Measurements from ENCODE around the gene LHFPL6. TPM values are rescaled to one million over a fixed set of nuclear protein-coding genes. Genes with fewer than 3 reads are reported as not detected.

The LHFPL6 gene
- total RNA-seq, 1 donor from 2014 or later, result 31.4 TPM

- TF ChIP-seq, protein P1, sequence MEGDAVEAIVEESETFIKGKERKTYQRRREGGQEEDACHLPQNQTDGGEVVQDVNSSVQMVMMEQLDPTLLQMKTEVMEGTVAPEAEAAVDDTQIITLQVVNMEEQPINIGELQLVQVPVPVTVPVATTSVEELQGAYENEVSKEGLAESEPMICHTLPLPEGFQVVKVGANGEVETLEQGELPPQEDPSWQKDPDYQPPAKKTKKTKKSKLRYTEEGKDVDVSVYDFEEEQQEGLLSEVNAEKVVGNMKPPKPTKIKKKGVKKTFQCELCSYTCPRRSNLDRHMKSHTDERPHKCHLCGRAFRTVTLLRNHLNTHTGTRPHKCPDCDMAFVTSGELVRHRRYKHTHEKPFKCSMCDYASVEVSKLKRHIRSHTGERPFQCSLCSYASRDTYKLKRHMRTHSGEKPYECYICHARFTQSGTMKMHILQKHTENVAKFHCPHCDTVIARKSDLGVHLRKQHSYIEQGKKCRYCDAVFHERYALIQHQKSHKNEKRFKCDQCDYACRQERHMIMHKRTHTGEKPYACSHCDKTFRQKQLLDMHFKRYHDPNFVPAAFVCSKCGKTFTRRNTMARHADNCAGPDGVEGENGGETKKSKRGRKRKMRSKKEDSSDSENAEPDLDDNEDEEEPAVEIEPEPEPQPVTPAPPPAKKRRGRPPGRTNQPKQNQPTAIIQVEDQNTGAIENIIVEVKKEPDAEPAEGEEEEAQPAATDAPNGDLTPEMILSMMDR (IDR thresholded peaks at IDR 0.05; ENCODE audit: insufficient read depth, low read depth, low read length), result no peak
- no peak for TF ChIP-seq EZH2 (IDR thresholded peaks at IDR 0.05; ENCODE audit: insufficient read depth, low read length)
These were observed 145.7 kb downstream of the LHFPL6 start for GRCh38 chr13:39457274-39457673.

DNA sequence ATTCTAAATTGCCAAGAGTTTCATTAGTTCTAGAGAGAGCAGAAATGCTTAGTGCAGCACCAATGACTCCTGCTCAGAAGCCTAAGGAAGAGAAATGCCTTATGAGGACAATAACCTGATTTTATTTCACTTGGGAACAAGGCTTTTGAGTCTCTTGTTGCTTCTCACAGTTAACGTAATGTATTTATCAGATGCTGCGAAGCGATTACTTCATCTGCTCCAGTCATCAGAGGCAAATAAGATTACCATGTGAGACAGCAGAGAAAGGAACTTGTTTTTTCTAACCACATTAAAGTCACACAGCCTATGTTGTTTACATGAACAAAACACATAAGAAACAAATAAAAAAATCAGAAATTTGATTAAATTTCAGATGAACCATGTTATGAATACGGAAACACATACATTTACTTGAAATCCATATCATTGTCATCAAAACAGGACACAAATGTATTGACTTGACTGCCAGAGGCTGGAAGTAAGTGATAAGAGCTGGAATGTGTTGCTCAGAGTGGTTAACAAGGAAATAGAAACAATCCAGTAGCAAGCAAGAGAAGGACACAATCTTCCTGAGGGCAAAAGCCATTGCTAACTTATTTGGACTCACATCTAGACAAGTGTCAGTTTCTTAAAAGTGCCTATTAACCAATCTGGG, 147.3 kb downstream of the LHFPL6 start:
- H3K9me3 ChIP-seq (ENCODE audit: insufficient read depth, low read depth, low read length), result no peaks in the 10 kb centered on the region
- H3K36me3 Mint-ChIP-seq (ENCODE audit: low read depth, unreplicated experiment), result no peaks in the 10 kb centered on the region
- H3K4me3 Mint-ChIP-seq (ENCODE audit: unreplicated experiment), result no peak overlapping the region
- no peak overlapping the region for H3K9ac ChIP-seq (ENCODE audit: low read length)
- H3K27ac ChIP-seq (ENCODE audit: low read depth, low read length), result no peak overlapping the region
- DNase-seq (ENCODE audit: low read depth) (peak; percentile 12), FAIRE-seq (peak; percentile 47)
- H3K4me1 ChIP-seq (ENCODE audit: insufficient read depth, low read length), result no peaks in the 10 kb centered on the region
- no peak for TF ChIP-seq EZH2 (IDR thresholded peaks at IDR 0.05; ENCODE audit: insufficient read depth, low read length)
- TF ChIP-seq, protein P1 (IDR thresholded peaks at IDR 0.05; ENCODE audit: insufficient read depth, low read depth, low read length), result no peak
- H2AFZ ChIP-seq (ENCODE audit: low read depth, low read length), result no peak overlapping the region
- H3K36me3 ChIP-seq (ENCODE audit: insufficient read depth, low read length), result no peaks in the 10 kb centered on the region
- H3K27me3 Mint-ChIP-seq (ENCODE audit: low read depth, unreplicated experiment), result no peaks in the 10 kb centered on the region
- H4K20me1 ChIP-seq (ENCODE audit: insufficient read depth, low read length), result no peaks in the 10 kb centered on the region
- no peaks in the 10 kb centered on the region for H3K27me3 ChIP-seq (ENCODE audit: insufficient read depth, low read length)
- H3K4me3 ChIP-seq (ENCODE audit: insufficient read depth, low read depth, low read length), result no peak overlapping the region
- no peak overlapping the region for H3K4me2 ChIP-seq (ENCODE audit: low read length)
- no peak overlapping the region for H3K27ac Mint-ChIP-seq (ENCODE audit: unreplicated experiment)
- no peaks in the 10 kb centered on the region for H3K9me3 Mint-ChIP-seq (ENCODE audit: unreplicated experiment)
- H3K4me1 Mint-ChIP-seq (ENCODE audit: low read depth, unreplicated experiment), result peaks cover 30% of the 10 kb centered on the region
- H3K79me2 ChIP-seq (ENCODE audit: insufficient read depth, low read length), result no peaks in the 10 kb centered on the region

More at GRCh38 chr13:39457274-39457673, 145.7 kb downstream of the LHFPL6 start:
- Histone ChIP-seq H3K27ac (ENCODE audit: low read depth, low read length) (no peak overlapping the region), H3K4me3 (ENCODE audit: insufficient read depth, low read depth, low read length) (no peak overlapping the region), H3K36me3 (ENCODE audit: insufficient read depth, low read length) (no peaks in the 10 kb centered on the region), H3K9me3 (ENCODE audit: insufficient read depth, low read depth, low read length) (no peaks in the 10 kb centered on the region), H3K27me3 (ENCODE audit: insufficient read depth, low read length) (no peaks in the 10 kb centered on the region), H3K9ac (ENCODE audit: low read length) (no peak overlapping the region), H3K4me1 (ENCODE audit: insufficient read depth, low read length) (no peaks in the 10 kb centered on the region), H3K79me2 (ENCODE audit: insufficient read depth, low read length) (no peaks in the 10 kb centered on the region), H2AFZ (ENCODE audit: low read depth, low read length) (no peak overlapping the region), H4K20me1 (ENCODE audit: insufficient read depth, low read length) (no peaks in the 10 kb centered on the region), H3K4me2 (ENCODE audit: low read length) (no peak overlapping the region)
- Mint-ChIP-seq H3K9me3 (ENCODE audit: unreplicated experiment) (no peaks in the 10 kb centered on the region), H3K4me1 (ENCODE audit: low read depth, unreplicated experiment) (peaks cover 40% of the 10 kb centered on the region), H3K27ac (ENCODE audit: unreplicated experiment) (no peak overlapping the region), H3K36me3 (ENCODE audit: low read depth, unreplicated experiment) (no peaks in the 10 kb centered on the region), H3K4me3 (ENCODE audit: unreplicated experiment) (no peak overlapping the region), H3K27me3 (ENCODE audit: low read depth, unreplicated experiment) (no peaks in the 10 kb centered on the region)
- DNase-seq (ENCODE audit: low read depth), result no peak
- FAIRE-seq, result no peak

- no peak overlapping the region for H3K4me2 ChIP-seq (ENCODE audit: low read length)
- no peak for FAIRE-seq
- TF ChIP-seq, protein P1 (IDR thresholded peaks at IDR 0.05; ENCODE audit: insufficient read depth, low read depth, low read length), result no peak
- TF ChIP-seq EZH2 (IDR thresholded peaks at IDR 0.05; ENCODE audit: insufficient read depth, low read length), result no peak
These were observed 150.2 kb downstream of the LHFPL6 start for GRCh38 chr13:39452834-39453233.

More at GRCh38 chr13:39452834-39453233, 150.2 kb downstream of the LHFPL6 start:
- no peaks in the 10 kb centered on the region for H3K27me3 Mint-ChIP-seq (ENCODE audit: low read depth, unreplicated experiment)
- H3K36me3 ChIP-seq (ENCODE audit: insufficient read depth, low read length), result no peaks in the 10 kb centered on the region
- H3K36me3 Mint-ChIP-seq (ENCODE audit: low read depth, unreplicated experiment), result no peaks in the 10 kb centered on the region
- H3K27ac Mint-ChIP-seq (ENCODE audit: unreplicated experiment), result peak overlapping the region; percentile 88
- H3K4me3 ChIP-seq (ENCODE audit: insufficient read depth, low read depth, low read length), result no peak overlapping the region
- H3K79me2 ChIP-seq (ENCODE audit: insufficient read depth, low read length), result no peaks in the 10 kb centered on the region
- no peaks in the 10 kb centered on the region for H3K9me3 ChIP-seq (ENCODE audit: insufficient read depth, low read depth, low read length)
- no peaks in the 10 kb centered on the region for H3K9me3 Mint-ChIP-seq (ENCODE audit: unreplicated experiment)
- H4K20me1 ChIP-seq (ENCODE audit: insufficient read depth, low read length), result no peaks in the 10 kb centered on the region
- H3K27me3 ChIP-seq (ENCODE audit: insufficient read depth, low read length), result no peaks in the 10 kb centered on the region
- no peaks in the 10 kb centered on the region for H3K4me1 ChIP-seq (ENCODE audit: insufficient read depth, low read length)
- peaks cover 25% of the 10 kb centered on the region for H3K4me1 Mint-ChIP-seq (ENCODE audit: low read depth, unreplicated experiment)
- H3K9ac ChIP-seq (ENCODE audit: low read length), result no peak overlapping the region
- no peak overlapping the region for H3K27ac ChIP-seq (ENCODE audit: low read depth, low read length)
- no peak overlapping the region for H3K4me3 Mint-ChIP-seq (ENCODE audit: unreplicated experiment)
- DNase-seq (ENCODE audit: low read depth), result no peak
- no peak overlapping the region for H2AFZ ChIP-seq (ENCODE audit: low read depth, low read length)

All from astrocyte (in vitro differentiated cells and primary cell).